ENCODE measurements around the gene SLA2.
"Not testable (repeated sequence)": the region's sequence is repeated elsewhere in the genome, so short reads cannot be mapped to it uniquely, and the experiment has no call there.

Gene SLA2

GRCh38 chr20:36573103-36573797 is 72.7 kb downstream of the SLA2 start, which contains the start of gene TGIF2:
Gene TGIF2, plus strand, starts transcription at chr20:36573597. Its CDS starts 5,178 bp downstream, at chr20:36578775.
- peak; percentile 96 for DNase-seq

GRCh38 chr20:36572701-36573102 is 73.3 kb downstream of the SLA2 start:
- peak; percentile 42 for DNase-seq

GRCh38 chr20:36571564-36572504 is 74.2 kb downstream of the SLA2 start:
- DNase-seq = no peak

GRCh38 chr20:36569847-36570429 is 76.1 kb downstream of the SLA2 start:
- DNase-seq = no peak

- no peak for DNase-seq
Measured at GRCh38 chr20:36565520-36565919, 80.5 kb downstream of the SLA2 start.

- DNase-seq = not testable (repeated sequence)
Measured at GRCh38 chr20:36564726-36565121, 81.3 kb downstream of the SLA2 start.

GRCh38 chr20:36564078-36564725 is 81.8 kb downstream of the SLA2 start:
- DNase-seq = not testable (repeated sequence)

GRCh38 chr20:36563374-36563773 is 82.6 kb downstream of the SLA2 start:
- DNase-seq = no peak

- DNase-seq = no peak
Measured at GRCh38 chr20:36562724-36563123, 83.3 kb downstream of the SLA2 start.

Measured in NCI-H82 (cell line).